H1 (cell line): ENCODE results near the gene CBL. TPM values are rescaled to one million over a fixed set of nuclear protein-coding genes. Genes with fewer than 3 reads are reported as not detected.

ENCODE experiments used
- CEBPB ChIP-seq: IDR thresholded peaks from 2 replicates; pipeline ENCODE4 v1.6.1; 2012; ENCODE audit warnings: low read depth, low read length
- CHD7 ChIP-seq: fragments of 300-600 bp; sonication (generic); IDR thresholded peaks from 2 replicates; pipeline ENCODE4 v1.7.1; 2012; ENCODE audit warnings: low read length, moderate library complexity, mild to moderate bottlenecking, inconsistent platforms; ENCODE audit not compliant: insufficient replicate concordance
- CREB1 ChIP-seq: IDR thresholded peaks from 2 replicates; pipeline ENCODE4 v1.6.1; 2012; ENCODE audit warnings: inconsistent platforms
- HDAC2 ChIP-seq, 2 experiments: fragments of 300-600 bp in 1 of 2; sonication (generic) in 1 of 2; IDR thresholded peaks; 2 replicates each; pipeline ENCODE4 v1.6.1; 2011 to 2012; ENCODE audit warnings: low read depth in 2 of 2, low read length in 2 of 2, mild to moderate bottlenecking in 2 of 2, moderate library complexity in 2 of 2, borderline replicate concordance in 1 of 2, inconsistent platforms in 1 of 2
- POU5F1 ChIP-seq: IDR thresholded peaks from 2 replicates; pipeline ENCODE4 v1.6.1; 2011; ENCODE audit warnings: low read depth, mild to moderate bottlenecking, low read length, moderate library complexity
- RBBP5 ChIP-seq: IDR thresholded peaks from 2 replicates; pipeline ENCODE4 v1.7.1; 2012; ENCODE audit warnings: low read depth, mild to moderate bottlenecking, inconsistent platforms, low read length, moderate library complexity, borderline replicate concordance
- SP4 ChIP-seq: IDR thresholded peaks from 2 replicates; pipeline ENCODE4 v1.6.1; 2012; ENCODE audit warnings: low read length, inconsistent platforms
- TEAD4 ChIP-seq: IDR thresholded peaks from 2 replicates; pipeline ENCODE4 v1.6.1; 2012; ENCODE audit warnings: low read depth, low read length, inconsistent platforms, mixed read lengths
- polyA plus RNA-seq, 7 experiments: library from polyadenylated mRNA; depleted of rRNA in 3 of 7; stranded (reverse) in 5 of 7; unstranded in 2 of 7; fragments of >200 nt in 5 of 7; fragments of 200-250 nt in 2 of 7; gene quantifications; 1 replicate in 5 of 7; 2 replicates in 1 of 7; 4 replicates in 1 of 7; pipeline versions ENCODE4 v1.2.1 to v1.2.3, GENCODE V29; 2011 to 2013; ENCODE audit warnings: missing spikeins in 2 of 7, mixed read lengths in 2 of 7
- total RNA-seq: library from RNA; stranded (reverse); fragmentation: NEBNext Ultra II Directional; extraction: Animal tissue kit (Norgen Biotek cat#: 25700); gene quantifications from 2 replicates; pipeline ENCODE4 v1.2.1, GENCODE V29; 2021
- TF ChIP-seq, protein P1 (sequence below): IDR thresholded peaks from 2 replicates; pipeline ENCODE4 v1.6.1; 2011; ENCODE audit warnings: low read depth, mild to moderate bottlenecking, low read length; ENCODE audit not compliant: insufficient read depth

Gene CBL
- total and polyA plus RNA-seq, 2 of the 8 experiments (the other 6 are each of a cell fraction or from before 2014, with no cell fraction given): 23.1 to 57.8 TPM

GRCh38 chr11:119318240-119319135, 112.3 kb downstream of the CBL start (continued):
- TF ChIP-seq CHD7 (no peak), SP4 (no peak), CREB1 (peak; percentile 74), CEBPB (no peak), HDAC2 (IDR thresholded peaks at IDR 0.05; ENCODE audit: borderline replicate concordance in 1 of 2, low read depth in 2 of 2, low read length in 2 of 2) (no peak), POU5F1 (no peak), RBBP5 (0 out of 2 replicates have a peak, but pooled peaks have one; percentile 29), TEAD4 (no peak)
- TF ChIP-seq, protein P1, sequence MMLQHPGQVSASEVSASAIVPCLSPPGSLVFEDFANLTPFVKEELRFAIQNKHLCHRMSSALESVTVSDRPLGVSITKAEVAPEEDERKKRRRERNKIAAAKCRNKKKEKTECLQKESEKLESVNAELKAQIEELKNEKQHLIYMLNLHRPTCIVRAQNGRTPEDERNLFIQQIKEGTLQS: no peak
